Fibroblast of upper back skin (primary cell): ENCODE data around the gene C9orf152.
"Not testable (repeated sequence)": the region's sequence is repeated elsewhere in the genome, so short reads cannot be mapped to it uniquely, and the experiment has no call there.

Source experiments
- DNase-seq: peaks from one replicate; pipeline ENCODE4 v3.0.0-alpha.2; 2013

Gene C9orf152

DNA sequence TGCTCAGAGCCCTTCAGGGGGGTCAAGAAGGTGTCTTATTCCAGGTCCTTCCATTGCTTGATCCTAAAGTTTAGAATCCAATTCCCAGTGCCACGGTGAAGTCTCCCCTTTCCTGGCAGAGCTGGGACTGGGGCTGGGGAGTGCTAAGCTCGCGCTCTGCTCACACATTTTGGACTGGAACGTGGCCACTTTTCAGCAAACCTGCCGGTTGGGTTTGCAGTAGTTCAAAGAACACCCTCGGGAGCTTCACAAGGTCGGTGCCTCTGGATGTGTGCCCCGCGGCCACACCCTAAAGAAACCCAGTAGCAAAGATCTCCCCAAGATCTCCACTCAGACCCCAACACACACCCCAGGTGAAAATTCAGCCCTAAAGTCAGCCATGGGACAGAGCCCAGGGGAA lies at the start of gene C9orf152:
Gene C9orf152, minus strand, starts transcription at position 129 of the 400 bp plus-strand sequence. CDS start 580 bp downstream, outside the sequence.
- DNase-seq, result no peak

GRCh38 chr9:110257097-110257841 lies 49.3 kb upstream of the C9orf152 start:
- no peak for DNase-seq

- DNase-seq, result peak; percentile 88
These were observed 48.6 kb upstream of the C9orf152 start, which contains the start of gene TXN for GRCh38 chr9:110256380-110257096. Gene TXN, minus strand, starts transcription at chr9:110256507. Its CDS starts 72 bp downstream, at chr9:110256435.

DNA sequence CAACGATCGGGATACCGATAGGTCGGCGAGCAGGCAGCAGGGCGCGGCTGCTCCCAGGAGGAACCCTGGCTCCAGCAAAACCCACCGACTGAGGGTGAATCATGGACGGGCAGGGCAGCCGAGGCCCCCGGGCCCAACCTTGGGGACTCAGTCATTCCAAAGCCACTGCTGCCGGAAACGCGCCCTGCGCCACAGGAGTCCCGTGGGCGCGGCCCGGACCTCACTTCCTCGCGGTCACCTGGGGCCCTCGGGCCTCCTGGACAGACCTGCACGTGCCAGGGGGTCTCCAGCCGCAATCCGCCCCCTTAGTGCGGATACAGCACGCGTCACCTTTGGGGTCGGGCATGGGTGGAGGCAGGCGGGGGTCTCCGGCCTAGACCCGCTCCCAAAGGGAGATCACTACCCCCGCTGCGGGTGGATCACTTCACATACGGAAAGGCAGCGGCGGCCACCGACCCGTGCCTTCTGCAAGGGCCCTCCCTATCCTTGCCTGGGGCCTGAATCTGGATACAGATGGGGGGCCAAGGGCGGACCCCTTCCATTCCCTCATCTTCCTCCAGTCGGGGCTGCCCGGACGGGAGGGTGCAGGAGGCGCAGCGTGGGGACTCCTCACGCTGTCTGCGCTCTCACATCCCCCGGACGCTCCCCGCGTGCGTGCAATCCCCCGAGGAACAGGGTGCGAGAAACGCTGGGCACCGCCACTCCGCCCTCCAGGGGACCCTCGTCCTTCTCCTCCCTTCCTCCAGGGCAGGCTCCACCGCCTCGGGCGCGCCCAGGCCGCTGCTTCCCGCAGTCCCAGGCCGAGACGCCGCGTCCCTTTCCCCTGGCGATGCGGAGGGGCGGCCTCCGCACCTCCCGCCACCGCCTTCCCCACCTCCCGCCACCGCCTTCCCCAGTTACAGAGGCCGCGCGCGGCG lies 47.8 kb upstream of the C9orf152 start:
- DNase-seq, result peak; percentile 31

DNA sequence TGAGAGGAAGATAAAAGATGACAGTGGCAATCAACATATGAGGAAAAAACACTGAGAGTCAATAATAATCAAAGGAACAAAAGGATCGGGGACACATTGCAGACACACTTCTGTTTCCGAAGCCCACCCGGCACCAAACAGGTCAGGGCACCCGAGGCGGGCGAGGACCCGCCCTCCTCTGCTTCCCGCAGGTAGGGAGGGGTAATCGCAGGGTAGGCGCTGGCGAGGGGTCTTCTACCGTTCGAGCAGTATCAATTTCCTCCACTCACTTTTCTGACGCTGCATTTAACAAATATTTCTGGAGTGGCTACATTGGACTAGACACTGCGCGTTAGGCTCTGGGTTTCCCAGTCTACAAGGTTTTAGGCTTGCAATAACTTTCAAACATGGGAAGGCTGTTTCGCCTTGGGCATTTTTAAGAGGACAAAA lies 47.1 kb upstream of the C9orf152 start:
- DNase-seq, result no peak

DNA sequence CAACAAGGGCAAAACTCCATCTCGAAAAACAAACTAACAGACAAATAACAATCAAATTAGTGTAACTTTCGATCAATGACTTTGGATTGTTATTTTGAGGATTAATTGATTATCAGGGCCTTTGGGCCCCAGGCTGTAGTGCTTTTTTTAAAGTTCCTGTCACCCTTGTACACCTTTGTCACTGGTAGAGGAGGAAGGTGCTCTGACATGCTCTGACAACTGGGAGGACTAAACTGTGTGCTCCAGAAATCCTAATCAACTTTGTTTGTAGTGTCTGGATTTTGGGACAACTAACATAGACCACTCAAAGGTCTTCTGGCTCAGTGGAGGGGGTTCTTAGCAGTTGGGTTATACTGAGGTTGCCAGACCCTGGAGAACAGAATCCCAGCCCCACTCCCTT lies 46.5 kb upstream of the C9orf152 start:
- no peak for DNase-seq

DNA sequence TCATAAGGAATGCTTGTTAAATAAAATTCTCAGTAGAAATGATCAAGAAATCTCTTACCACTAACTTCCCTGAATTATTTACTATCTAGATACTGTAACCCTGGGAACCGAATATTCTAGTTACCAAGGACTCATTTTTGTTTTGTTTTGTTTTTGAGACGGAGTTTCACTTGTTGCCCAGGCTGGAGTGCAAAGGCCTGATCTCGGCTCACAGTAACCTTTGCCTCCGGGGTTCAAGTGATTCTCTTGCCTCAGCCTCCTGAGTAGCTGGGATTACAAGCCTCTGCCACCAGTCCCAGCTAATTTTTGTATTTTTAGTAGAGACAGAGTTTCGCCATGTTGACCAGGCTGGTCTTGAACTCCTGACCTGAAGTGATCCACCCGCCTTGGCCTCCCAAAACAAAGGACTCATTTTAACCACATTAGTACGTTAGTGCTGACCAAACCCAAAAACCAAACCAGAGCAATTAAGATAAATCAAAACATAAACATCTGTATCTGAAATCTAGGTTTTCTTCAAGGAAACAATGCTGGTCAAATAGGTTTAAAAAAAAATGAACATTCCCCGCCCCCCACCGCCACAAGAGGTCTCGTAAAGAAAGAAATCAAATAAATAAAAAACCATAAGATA lies 44.7 kb upstream of the C9orf152 start:
- DNase-seq, result no peak

- not testable (repeated sequence) for DNase-seq
These were observed 43.8 kb upstream of the C9orf152 start for GRCh38 chr9:110251770-110252169.

DNA sequence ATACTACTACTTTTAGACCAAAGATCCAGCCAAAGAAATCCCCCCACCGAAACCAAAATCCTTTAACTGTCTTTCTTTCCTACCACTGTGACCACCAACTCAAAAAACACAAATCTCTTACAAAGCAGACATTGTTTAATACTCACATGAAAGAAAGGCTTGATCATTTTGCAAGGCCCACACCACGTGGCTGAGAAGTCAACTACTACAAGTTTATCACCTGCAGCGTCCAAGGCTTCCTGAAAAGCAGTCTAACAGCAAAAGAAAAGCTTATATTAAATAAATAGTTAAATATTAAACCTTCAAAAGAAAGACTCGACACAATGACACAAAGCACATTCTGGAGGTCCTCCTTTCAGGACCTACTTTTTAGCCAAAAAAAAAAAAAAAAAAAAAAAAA lies 43.3 kb upstream of the C9orf152 start:
- DNase-seq, result no peak

GRCh38 chr9:110249603-110250002 lies 41.6 kb upstream of the C9orf152 start:
- no peak for DNase-seq

DNA sequence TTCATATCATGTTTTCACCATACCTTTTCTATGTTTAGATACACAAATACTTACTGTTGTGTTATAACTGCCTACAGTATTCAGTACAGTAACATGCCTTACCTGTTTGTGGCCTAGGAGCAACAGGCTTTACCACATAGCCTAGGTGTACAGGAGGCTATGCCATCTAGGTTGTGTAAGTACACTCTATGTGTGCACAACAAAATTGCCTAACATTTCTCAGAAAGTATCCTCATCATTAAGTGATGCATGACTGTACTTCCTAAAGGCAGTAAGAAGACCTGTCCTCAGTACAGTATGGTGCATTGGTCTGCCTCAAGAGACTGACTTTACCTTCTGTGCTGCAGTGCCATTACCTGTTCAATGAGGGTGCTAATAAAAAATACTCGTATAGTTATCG lies 40.4 kb upstream of the C9orf152 start:
- DNase-seq, result no peak

DNA sequence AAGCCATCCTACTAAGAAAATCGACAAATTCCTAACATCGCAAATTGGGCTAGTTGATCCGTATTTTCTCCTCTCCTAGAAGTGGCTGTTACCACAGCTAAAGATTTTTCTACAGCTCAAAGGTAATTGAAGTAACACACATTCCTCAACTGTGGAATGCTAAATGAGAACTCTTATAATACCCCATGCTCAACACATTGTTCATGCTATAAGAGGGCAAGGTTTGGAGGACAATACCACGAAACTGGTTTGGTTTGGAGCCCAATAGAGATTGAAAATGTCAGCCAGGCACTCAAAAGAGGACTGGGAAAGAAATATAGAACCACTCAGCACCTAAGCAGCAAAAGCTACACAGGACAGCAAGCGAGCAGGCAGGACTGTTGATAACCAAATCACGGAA lies 38.3 kb upstream of the C9orf152 start:
- DNase-seq, result no peak

DNA sequence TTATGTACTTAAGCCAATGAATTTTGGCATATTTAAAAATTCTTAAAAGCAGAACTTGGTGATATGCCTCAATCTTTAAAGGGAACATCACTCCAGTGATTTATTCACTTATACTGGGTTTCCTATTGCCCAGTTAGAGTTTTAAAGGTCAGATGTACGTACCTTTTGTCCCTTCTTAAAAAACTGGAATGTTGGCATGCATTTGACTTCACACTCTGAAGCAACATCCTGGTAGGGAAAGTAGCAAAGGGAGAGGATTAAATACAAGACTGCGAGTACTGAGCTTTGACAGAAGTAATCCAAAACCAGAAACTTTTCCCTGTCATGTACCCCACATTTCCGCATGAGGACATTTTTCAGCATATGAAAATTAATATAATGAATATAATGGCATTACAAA lies 36.7 kb upstream of the C9orf152 start:
- no peak for DNase-seq

DNA sequence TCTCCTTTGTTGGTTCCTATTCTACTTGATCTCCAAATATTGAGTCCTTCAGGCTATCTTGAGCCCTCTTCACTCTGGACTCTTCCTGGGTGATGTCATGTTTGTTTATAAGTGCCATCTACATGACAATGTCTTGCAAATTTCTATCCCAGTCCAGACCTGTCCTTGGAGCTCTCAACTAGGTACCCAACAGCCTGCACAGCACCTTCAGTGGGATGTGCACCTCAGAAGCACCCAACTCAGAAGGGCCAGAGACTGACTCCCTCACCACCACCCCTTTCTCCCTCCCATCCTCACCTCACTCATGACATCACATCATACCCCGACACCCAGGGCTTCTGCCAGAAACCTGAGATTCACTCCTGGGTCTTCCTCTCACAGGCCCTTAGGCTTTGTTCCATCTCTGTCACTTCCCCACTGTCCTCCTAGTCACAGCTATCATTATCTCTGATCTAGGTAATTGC lies 33.9 kb upstream of the C9orf152 start:
- no peak for DNase-seq

DNA sequence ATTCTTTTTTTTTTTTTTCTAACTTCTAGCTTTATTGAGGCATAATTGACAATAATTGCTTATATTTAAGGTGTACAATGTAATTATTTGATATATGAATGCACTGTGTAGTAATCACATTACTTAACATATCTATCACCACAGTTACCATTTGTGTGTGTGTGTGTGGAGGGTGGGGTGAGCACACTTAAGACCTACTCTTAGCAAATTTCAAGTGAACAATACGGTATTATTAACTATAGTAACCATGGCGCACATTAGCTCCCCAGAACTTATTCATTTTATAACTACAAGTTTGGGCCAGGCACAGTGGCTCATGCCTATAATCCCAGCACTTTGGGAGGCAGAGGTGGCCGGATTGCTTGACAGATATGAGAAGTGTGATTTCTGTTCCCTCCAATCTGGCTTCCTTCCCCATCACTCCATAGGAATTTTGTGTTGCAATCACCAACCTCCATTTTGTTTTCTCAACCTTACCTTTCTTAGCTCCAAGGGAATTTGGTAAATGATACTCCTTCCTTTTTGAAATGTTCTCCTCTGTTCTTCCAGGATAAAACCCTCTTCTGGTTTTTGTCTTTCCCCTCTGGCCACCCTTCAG lies 33.4 kb upstream of the C9orf152 start:
- peak; percentile 28 for DNase-seq

DNA sequence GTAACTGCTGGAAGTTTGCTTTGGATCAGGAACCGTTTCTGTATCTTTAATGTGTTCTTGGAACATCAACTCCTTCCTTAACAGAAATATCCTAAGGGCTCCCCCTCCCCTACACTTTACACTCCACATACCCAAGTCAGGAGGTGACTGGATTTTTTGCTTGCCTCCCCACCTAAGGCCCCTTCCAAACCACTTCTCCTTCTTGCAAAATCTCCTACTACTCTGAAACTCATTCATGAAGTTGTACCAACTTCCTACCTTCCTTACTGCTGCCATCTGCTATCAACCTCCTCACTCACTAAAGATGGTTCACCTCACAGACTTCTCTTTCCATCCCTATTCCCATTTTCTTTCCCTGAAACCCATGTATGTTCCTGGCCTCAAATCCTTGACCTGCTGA lies 32.2 kb upstream of the C9orf152 start:
- DNase-seq, result no peak

DNA sequence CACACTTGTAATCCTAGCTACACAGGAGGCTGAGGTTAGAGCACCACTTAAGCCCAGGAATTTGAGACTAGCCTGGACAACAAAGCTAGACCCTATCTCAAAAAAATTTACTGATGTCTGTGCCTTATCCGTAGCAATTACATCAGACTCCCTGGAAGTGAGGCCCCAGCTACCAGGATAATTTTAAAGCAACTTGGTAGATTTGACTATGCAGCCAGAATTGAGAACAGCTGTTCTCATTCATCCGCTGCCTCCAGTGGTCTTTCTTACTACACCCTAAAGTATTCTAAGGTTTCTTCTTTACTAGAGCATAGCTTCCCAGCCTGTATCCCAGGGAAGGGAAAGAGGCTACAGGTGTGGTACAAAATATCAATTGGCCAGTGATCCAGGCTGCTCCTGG lies 20.4 kb upstream of the C9orf152 start:
- no peak for DNase-seq

- DNase-seq, result no peak
These were observed 16.6 kb upstream of the C9orf152 start for GRCh38 chr9:110224583-110224982.

- DNase-seq, result no peak
These were observed 12.8 kb upstream of the C9orf152 start for GRCh38 chr9:110220809-110221208.

- peak; percentile 49 for DNase-seq
These were observed 9.7 kb upstream of the C9orf152 start for GRCh38 chr9:110217656-110218099.

DNA sequence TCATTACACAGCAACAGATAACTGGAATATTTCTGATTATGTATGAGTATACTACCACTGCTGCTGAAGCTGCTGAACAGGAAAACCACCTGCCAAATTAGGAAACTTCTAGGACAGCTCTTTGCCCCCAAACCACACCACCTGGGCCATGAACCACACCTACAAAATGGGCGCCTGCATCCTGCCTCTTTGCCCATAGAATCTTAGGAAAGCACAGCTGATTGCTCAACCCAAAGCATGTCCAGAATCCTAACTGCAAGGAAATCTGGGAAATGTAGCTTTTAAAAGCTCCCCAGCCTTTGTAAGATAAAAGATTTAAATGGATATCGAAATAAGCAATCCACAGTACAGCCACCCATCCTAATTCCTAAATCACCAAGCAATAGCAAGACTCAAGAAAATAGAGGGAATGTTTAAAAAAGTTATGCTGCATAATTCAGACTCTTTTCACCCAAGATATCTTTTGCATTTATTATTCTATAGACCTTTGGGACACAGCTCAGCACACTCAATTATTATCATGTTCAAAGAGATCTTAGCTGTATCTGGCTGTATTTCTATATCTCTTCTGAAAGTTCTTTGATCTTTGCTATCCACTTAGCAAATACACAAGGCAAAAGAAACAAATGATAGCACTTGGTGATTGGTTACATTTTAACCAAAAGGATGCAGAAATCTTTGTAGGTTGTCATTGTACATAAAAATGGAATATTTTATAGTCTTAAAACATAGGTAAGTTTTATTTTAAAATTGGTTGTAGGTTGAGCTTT lies 6.8 kb upstream of the C9orf152 start:
- DNase-seq, result no peak
